ENCODE results near the gene SYNGR1.

Gene SYNGR1

GRCh38 chr22:39430576-39431150 lies 80.9 kb downstream of the SYNGR1 start:
- Histone ChIP-seq H3K9ac (ENCODE audit: low read length) (no peak overlapping the region), H3K27ac (ENCODE audit: low read depth, low read length) (no peak overlapping the region), H2AK5ac (ENCODE audit: low read length) (no peak overlapping the region), H3K36me3 (ENCODE audit: control insufficient read depth in 1 of 2, insufficient read depth in 2 of 2, low read length in 2 of 2) (peaks cover 24 to 30% of the 10 kb centered on the region in 2 experiments), H3K4me3 (ENCODE audit: low read depth, low read length) (no peak overlapping the region), H3K14ac (ENCODE audit: low read length) (no peak overlapping the region), H3K4ac (ENCODE audit: low read depth, low read length) (no peak overlapping the region), H2BK5ac (ENCODE audit: low read depth, low read length, poor library complexity) (no peak overlapping the region), H3K23ac (ENCODE audit: low read length) (no peak overlapping the region), H3K79me2 (ENCODE audit: control insufficient read depth, insufficient read depth, low read length, poor library complexity) (peaks cover 5% of the 10 kb centered on the region), H3K4me2 (ENCODE audit: low read length) (no peak overlapping the region), H2BK120ac (ENCODE audit: insufficient read depth, low read length, poor library complexity) (no peak overlapping the region), H3K18ac (ENCODE audit: low read length) (no peak overlapping the region), H3K27me3 (ENCODE audit: insufficient read depth, low read length) (no peaks in the 10 kb centered on the region), H3K9me3 (ENCODE audit: insufficient read depth, low read depth, low read length) (no peaks in the 10 kb centered on the region), H2AFZ (ENCODE audit: insufficient read depth, low read length, poor library complexity) (no peak overlapping the region), H3K79me1 (ENCODE audit: low read length) (peaks cover 13% of the 10 kb centered on the region), H2BK12ac (ENCODE audit: low read length) (no peak overlapping the region), H4K12ac (ENCODE audit: low read depth, low read length) (no peak overlapping the region), H3K4me1 (ENCODE audit: control insufficient read depth in 1 of 2, insufficient read depth in 2 of 2, low read length in 2 of 2) (peaks cover 14 to 17% of the 10 kb centered on the region in 2 experiments), H4K8ac (ENCODE audit: low read depth, low read length) (no peak overlapping the region), H4K91ac (ENCODE audit: low read depth, low read length) (no peak overlapping the region)
- DNase-seq, result no peak
- no CpG with 5 or more reads among the region's 10 CpGs for WGBS (ENCODE audit: extremely low coverage, insufficient coverage, insufficient read length)

GRCh38 chr22:39431216-39431801 lies 81.5 kb downstream of the SYNGR1 start:
- Histone ChIP-seq H3K79me2 (ENCODE audit: control insufficient read depth, insufficient read depth, low read length, poor library complexity) (peaks cover 5% of the 10 kb centered on the region), H3K23ac (ENCODE audit: low read length) (no peak overlapping the region), H2AFZ (ENCODE audit: insufficient read depth, low read length, poor library complexity) (no peak overlapping the region), H3K27ac (ENCODE audit: low read depth, low read length) (no peak overlapping the region), H3K27me3 (ENCODE audit: insufficient read depth, low read length) (no peaks in the 10 kb centered on the region), H4K12ac (ENCODE audit: low read depth, low read length) (no peak overlapping the region), H3K18ac (ENCODE audit: low read length) (no peak overlapping the region), H2BK120ac (ENCODE audit: insufficient read depth, low read length, poor library complexity) (no peak overlapping the region), H2AK5ac (ENCODE audit: low read length) (no peak overlapping the region), H3K79me1 (ENCODE audit: low read length) (peaks cover 13% of the 10 kb centered on the region), H3K4me2 (ENCODE audit: low read length) (no peak overlapping the region), H3K4ac (ENCODE audit: low read depth, low read length) (no peak overlapping the region), H3K4me3 (ENCODE audit: low read depth, low read length) (no peak overlapping the region), H3K9ac (ENCODE audit: low read length) (no peak overlapping the region), H2BK12ac (ENCODE audit: low read length) (no peak overlapping the region), H3K9me3 (ENCODE audit: insufficient read depth, low read depth, low read length) (no peaks in the 10 kb centered on the region), H3K4me1 (ENCODE audit: control insufficient read depth in 1 of 2, insufficient read depth in 2 of 2, low read length in 2 of 2) (peaks cover 14 to 17% of the 10 kb centered on the region in 2 experiments), H3K36me3 (ENCODE audit: control insufficient read depth in 1 of 2, insufficient read depth in 2 of 2, low read length in 2 of 2) (peaks cover 24 to 30% of the 10 kb centered on the region in 2 experiments), H2BK5ac (ENCODE audit: low read depth, low read length, poor library complexity) (no peak overlapping the region), H3K14ac (ENCODE audit: low read length) (no peak overlapping the region), H4K91ac (ENCODE audit: low read depth, low read length) (no peak overlapping the region), H4K8ac (ENCODE audit: low read depth, low read length) (no peak overlapping the region)
- no peak for DNase-seq
- no CpG with 5 or more reads among the region's 11 CpGs for WGBS (ENCODE audit: extremely low coverage, insufficient coverage, insufficient read length)

GRCh38 chr22:39431821-39432251 lies 82.0 kb downstream of the SYNGR1 start:
- no peaks in the 10 kb centered on the region for H3K27me3 ChIP-seq (ENCODE audit: insufficient read depth, low read length)
- no peaks in the 10 kb centered on the region for H3K9me3 ChIP-seq (ENCODE audit: insufficient read depth, low read depth, low read length)
- no peak overlapping the region for H2BK12ac ChIP-seq (ENCODE audit: low read length)
- peaks cover 5% of the 10 kb centered on the region for H3K79me2 ChIP-seq (ENCODE audit: control insufficient read depth, insufficient read depth, low read length, poor library complexity)
- no CpG with 5 or more reads among the region's 8 CpGs for WGBS (ENCODE audit: extremely low coverage, insufficient coverage, insufficient read length)
- no peak overlapping the region for H2AK5ac ChIP-seq (ENCODE audit: low read length)
- no peak overlapping the region for H3K23ac ChIP-seq (ENCODE audit: low read length)
- H3K4me3 ChIP-seq (ENCODE audit: low read depth, low read length), result no peak overlapping the region
- peaks cover 14 to 17% of the 10 kb centered on the region in 2 experiments for H3K4me1 ChIP-seq (ENCODE audit: control insufficient read depth in 1 of 2, insufficient read depth in 2 of 2, low read length in 2 of 2)
- DNase-seq, result no peak
- H3K9ac ChIP-seq (ENCODE audit: low read length), result no peak overlapping the region
- peaks cover 13% of the 10 kb centered on the region for H3K79me1 ChIP-seq (ENCODE audit: low read length)
- no peak overlapping the region for H3K27ac ChIP-seq (ENCODE audit: low read depth, low read length)
- no peak overlapping the region for H4K12ac ChIP-seq (ENCODE audit: low read depth, low read length)
- no peak overlapping the region for H4K91ac ChIP-seq (ENCODE audit: low read depth, low read length)
- H3K18ac ChIP-seq (ENCODE audit: low read length), result no peak overlapping the region
- no peak overlapping the region for H2BK120ac ChIP-seq (ENCODE audit: insufficient read depth, low read length, poor library complexity)
- no peak overlapping the region for H3K4me2 ChIP-seq (ENCODE audit: low read length)
- H2AFZ ChIP-seq (ENCODE audit: insufficient read depth, low read length, poor library complexity), result no peak overlapping the region
- H2BK5ac ChIP-seq (ENCODE audit: low read depth, low read length, poor library complexity), result no peak overlapping the region
- H3K4ac ChIP-seq (ENCODE audit: low read depth, low read length), result no peak overlapping the region
- no peak overlapping the region for H4K8ac ChIP-seq (ENCODE audit: low read depth, low read length)
- no peak overlapping the region for H3K14ac ChIP-seq (ENCODE audit: low read length)
- H3K36me3 ChIP-seq (ENCODE audit: control insufficient read depth in 1 of 2, insufficient read depth in 2 of 2, low read length in 2 of 2), result peaks cover 19 to 25% of the 10 kb centered on the region in 2 experiments

DNA sequence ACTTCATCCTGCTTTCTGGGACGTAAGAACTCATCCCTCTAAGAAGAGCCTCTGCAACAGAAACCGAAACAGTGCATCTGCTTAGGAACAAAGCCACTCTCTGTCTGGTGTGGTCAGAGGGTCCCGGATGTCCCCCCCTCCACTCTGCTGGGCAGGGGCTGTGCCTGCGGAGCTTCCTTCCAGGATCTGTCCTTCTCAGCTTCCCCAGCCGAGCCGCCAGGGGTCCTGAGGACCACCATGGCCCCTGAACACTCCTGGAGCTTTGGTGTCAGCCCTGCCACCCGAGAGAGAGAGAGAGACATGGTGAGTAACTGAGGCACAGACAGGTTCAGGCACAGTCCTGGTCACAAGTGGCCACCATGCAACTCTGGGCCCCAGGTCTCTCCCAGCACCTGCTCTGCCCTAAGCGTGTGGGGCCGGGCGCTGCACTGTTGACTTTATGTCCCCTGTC lies 82.6 kb downstream of the SYNGR1 start:
- H4K91ac ChIP-seq (ENCODE audit: low read depth, low read length), result no peak overlapping the region
- no peak overlapping the region for H3K18ac ChIP-seq (ENCODE audit: low read length)
- no peaks in the 10 kb centered on the region for H3K9me3 ChIP-seq (ENCODE audit: insufficient read depth, low read depth, low read length)
- no peak overlapping the region for H3K23ac ChIP-seq (ENCODE audit: low read length)
- H3K27me3 ChIP-seq (ENCODE audit: insufficient read depth, low read length), result no peaks in the 10 kb centered on the region
- H3K4me2 ChIP-seq (ENCODE audit: low read length), result no peak overlapping the region
- H3K4me3 ChIP-seq (ENCODE audit: low read depth, low read length), result no peak overlapping the region
- H4K8ac ChIP-seq (ENCODE audit: low read depth, low read length), result no peak overlapping the region
- no peak overlapping the region for H2BK12ac ChIP-seq (ENCODE audit: low read length)
- no peak overlapping the region for H2AFZ ChIP-seq (ENCODE audit: insufficient read depth, low read length, poor library complexity)
- no peak overlapping the region for H4K12ac ChIP-seq (ENCODE audit: low read depth, low read length)
- no peak overlapping the region for H3K9ac ChIP-seq (ENCODE audit: low read length)
- H2BK5ac ChIP-seq (ENCODE audit: low read depth, low read length, poor library complexity), result no peak overlapping the region
- no peak for DNase-seq
- H2AK5ac ChIP-seq (ENCODE audit: low read length), result no peak overlapping the region
- no peak overlapping the region for H3K4ac ChIP-seq (ENCODE audit: low read depth, low read length)
- H3K36me3 ChIP-seq (ENCODE audit: control insufficient read depth in 1 of 2, insufficient read depth in 2 of 2, low read length in 2 of 2), result peaks cover 15 to 23% of the 10 kb centered on the region in 2 experiments
- no peak overlapping the region for H3K14ac ChIP-seq (ENCODE audit: low read length)
- no CpG with 5 or more reads among the region's 10 CpGs for WGBS (ENCODE audit: extremely low coverage, insufficient coverage, insufficient read length)
- H3K27ac ChIP-seq (ENCODE audit: low read depth, low read length), result no peak overlapping the region
- peaks cover 5% of the 10 kb centered on the region for H3K79me2 ChIP-seq (ENCODE audit: control insufficient read depth, insufficient read depth, low read length, poor library complexity)
- peaks cover 14% of the 10 kb centered on the region for H3K79me1 ChIP-seq (ENCODE audit: low read length)
- peaks cover 15 to 19% of the 10 kb centered on the region in 2 experiments for H3K4me1 ChIP-seq (ENCODE audit: control insufficient read depth in 1 of 2, insufficient read depth in 2 of 2, low read length in 2 of 2)
- no peak overlapping the region for H2BK120ac ChIP-seq (ENCODE audit: insufficient read depth, low read length, poor library complexity)

Data from trophoblast cell (in vitro differentiated cells and primary cell).